Panc1 (cell line): ENCODE data around the gene HDGFL2. TPM values are rescaled to one million over a fixed set of nuclear protein-coding genes. Genes with fewer than 3 reads are reported as not detected.

ENCODE experiments used
- ATAC-seq: fragments of 200-7000 bp; cut with Tn5 transposase; 2 replicates; pipeline ENCODE4 v1.9.1; 2020; ENCODE audit warnings: mild to moderate bottlenecking, moderate library complexity
- BruUV-seq: library from RNA; stranded (reverse); fragments of 400-500 nt; replicated peaks from 2 replicates; lab custom pipeline; 2021; lab: Mats Ljungman, UMichigan
- CTCF ChIA-PET: fragments of 300-600 bp; sonication (Branson Sonifier 250); formaldehyde crosslinking; loops from one replicate; lab custom pipeline; 2022; ENCODE audit warnings: antibody characterized with exemption; lab: Charles Lee
- POLR2A ChIA-PET: fragments of 300-600 bp; sonication (Branson Sonifier 250); formaldehyde crosslinking; loops from one replicate; lab custom pipeline; 2022; ENCODE audit warnings: antibody characterized with exemption; lab: Charles Lee
- DNase-seq: peaks from one replicate; pipeline ENCODE4 v3.0.0-alpha.2; 2010; ENCODE audit warnings: low read depth, low spot score
- H3K27ac ChIP-seq: 2 replicates; pipeline ENCODE4 v1.5.1; 2011; ENCODE audit warnings: mild to moderate bottlenecking, low read length, inconsistent platforms
- H3K27me3 ChIP-seq: fragments of 200-500 bp; sonication (Bioruptor generic); 2 replicates; pipeline ENCODE4 v1.6.0; 2014; ENCODE audit warnings: low read length, inconsistent platforms; ENCODE audit not compliant: control insufficient read depth, insufficient read depth
- H3K36me3 ChIP-seq: fragments of 200-500 bp; sonication (Bioruptor generic); 2 replicates; pipeline ENCODE4 v1.5.1; 2014; ENCODE audit warnings: inconsistent platforms, mild to moderate bottlenecking, low read length, moderate library complexity; ENCODE audit not compliant: control insufficient read depth, insufficient read depth
- H3K4me1 ChIP-seq: 2 replicates; pipeline ENCODE4 v1.5.1; 2011; ENCODE audit warnings: inconsistent platforms, mild to moderate bottlenecking, low read length, moderate library complexity; ENCODE audit not compliant: control insufficient read depth, insufficient read depth
- H3K4me3 ChIP-seq, 2 experiments: 2 replicates each; pipeline ENCODE4 v1.5.1; 2011 to 2012; ENCODE audit warnings: low read depth in 2 of 2, low read length in 2 of 2, mild to moderate bottlenecking in 2 of 2, inconsistent platforms in 1 of 2, moderate library complexity in 1 of 2
- H3K9me3 ChIP-seq: fragments of 200-500 bp; sonication (Bioruptor generic); 2 replicates; pipeline ENCODE4 v1.5.1; 2014; ENCODE audit warnings: low read depth, mild to moderate bottlenecking, inconsistent platforms, low read length, moderate library complexity; ENCODE audit not compliant: control insufficient read depth, insufficient read depth
- POLR2AphosphoS5 ChIP-seq: IDR thresholded peaks from 2 replicates; pipeline ENCODE4 v1.6.1; 2012; ENCODE audit warnings: mild to moderate bottlenecking, low read depth, low read length, moderate library complexity
- SIN3A ChIP-seq: IDR thresholded peaks from 2 replicates; pipeline ENCODE4 v1.6.1; 2012; ENCODE audit warnings: low read depth, mild to moderate bottlenecking, low read length, moderate library complexity, borderline replicate concordance; ENCODE audit not compliant: insufficient read depth
- TCF7L2 ChIP-seq: IDR thresholded peaks from 2 replicates; pipeline ENCODE4 v1.6.1; 2011; ENCODE audit warnings: mild to moderate bottlenecking, low read depth, low read length, inconsistent platforms
- in situ Hi-C: cut with HindIII; loops from 2 replicates; pipeline ENCODE4 v1.10.0; 2016; ENCODE audit warnings: low sequenced_read_pairs, low pct_unique_long_range_greater_than_20kb
- intact Hi-C: fragments of 100-400 bp; cut with micrococcal nuclease; formaldehyde crosslinking; loops from one replicate; pipeline ENCODE4 v1.10.0; 2022; ENCODE audit not compliant: unreplicated experiment
- total RNA-seq: library from RNA; stranded (reverse); gene quantifications from one replicate; pipeline ENCODE4 v1.2.1, GENCODE V29; 2021; ENCODE audit not compliant: unreplicated experiment
- TF ChIP-seq, protein P1 (sequence below): fragments of 450-650 bp; IDR thresholded peaks from 2 replicates; pipeline ENCODE4 v1.5.1; 2017; ENCODE audit warnings: mild to moderate bottlenecking
- TF ChIP-seq, protein P2 (sequence below), 2 experiments: IDR thresholded peaks; 2 replicates each; pipeline ENCODE4 v1.6.1; 2011 to 2012; ENCODE audit warnings: low read depth in 2 of 2, control low read depth in 1 of 2, low read length in 1 of 2, mild to moderate bottlenecking in 1 of 2, moderate library complexity in 1 of 2; ENCODE audit not compliant: insufficient read depth in 1 of 2

The HDGFL2 gene
- total RNA-seq, 1 experiment from 2014 or later, result 56.9 TPM

DNA sequence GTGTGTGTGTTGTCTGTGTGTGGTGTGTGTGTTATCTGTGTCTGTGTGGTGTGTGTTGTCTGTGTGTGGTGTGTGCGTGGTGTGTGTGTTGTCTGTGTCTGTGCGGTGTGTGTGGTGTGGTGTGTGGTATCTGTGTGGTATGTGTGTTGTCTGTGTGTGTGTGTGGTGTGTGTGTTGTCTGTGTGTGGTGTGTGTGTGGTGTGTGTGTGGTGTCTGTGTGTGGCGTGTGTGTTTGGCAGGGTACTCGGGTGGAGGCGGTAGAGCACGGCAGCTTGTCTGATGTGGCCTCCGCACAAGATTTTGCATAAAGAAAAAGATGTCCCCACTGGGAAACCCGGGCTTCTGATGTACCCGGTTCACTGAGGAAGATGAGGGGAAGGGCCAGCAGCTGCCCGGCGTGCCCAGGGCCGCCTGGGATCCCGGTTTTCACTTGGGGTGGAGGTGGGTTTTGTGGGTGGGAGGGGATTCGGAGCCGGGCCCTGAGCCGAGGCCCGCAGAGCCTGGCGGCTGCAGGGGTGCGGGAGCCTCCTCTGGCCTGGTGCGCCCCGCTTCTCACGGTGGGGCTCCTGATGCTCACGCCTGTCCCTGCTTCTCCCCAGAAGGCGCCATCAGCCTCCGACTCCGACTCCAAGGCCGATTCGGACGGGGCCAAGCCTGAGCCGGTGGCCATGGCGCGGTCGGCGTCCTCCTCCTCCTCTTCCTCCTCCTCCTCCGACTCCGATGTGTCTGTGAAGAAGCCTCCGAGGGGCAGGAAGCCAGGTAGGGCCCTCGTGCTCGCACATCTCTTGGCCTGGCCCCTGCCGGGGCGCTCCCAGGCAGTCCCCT is 21.2 kb downstream of the HDGFL2 start:
- Histone ChIP-seq H3K27me3 (no peaks in the 10 kb centered on the region), H3K4me1 (no peaks in the 10 kb centered on the region), H3K4me3 (no peak overlapping the region), H3K9me3 (no peaks in the 10 kb centered on the region), H3K27ac (no peak overlapping the region), H3K36me3 (no peaks in the 10 kb centered on the region)
- TF ChIP-seq, protein P1, sequence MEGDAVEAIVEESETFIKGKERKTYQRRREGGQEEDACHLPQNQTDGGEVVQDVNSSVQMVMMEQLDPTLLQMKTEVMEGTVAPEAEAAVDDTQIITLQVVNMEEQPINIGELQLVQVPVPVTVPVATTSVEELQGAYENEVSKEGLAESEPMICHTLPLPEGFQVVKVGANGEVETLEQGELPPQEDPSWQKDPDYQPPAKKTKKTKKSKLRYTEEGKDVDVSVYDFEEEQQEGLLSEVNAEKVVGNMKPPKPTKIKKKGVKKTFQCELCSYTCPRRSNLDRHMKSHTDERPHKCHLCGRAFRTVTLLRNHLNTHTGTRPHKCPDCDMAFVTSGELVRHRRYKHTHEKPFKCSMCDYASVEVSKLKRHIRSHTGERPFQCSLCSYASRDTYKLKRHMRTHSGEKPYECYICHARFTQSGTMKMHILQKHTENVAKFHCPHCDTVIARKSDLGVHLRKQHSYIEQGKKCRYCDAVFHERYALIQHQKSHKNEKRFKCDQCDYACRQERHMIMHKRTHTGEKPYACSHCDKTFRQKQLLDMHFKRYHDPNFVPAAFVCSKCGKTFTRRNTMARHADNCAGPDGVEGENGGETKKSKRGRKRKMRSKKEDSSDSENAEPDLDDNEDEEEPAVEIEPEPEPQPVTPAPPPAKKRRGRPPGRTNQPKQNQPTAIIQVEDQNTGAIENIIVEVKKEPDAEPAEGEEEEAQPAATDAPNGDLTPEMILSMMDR, result no peak
- TF ChIP-seq, protein P2, sequence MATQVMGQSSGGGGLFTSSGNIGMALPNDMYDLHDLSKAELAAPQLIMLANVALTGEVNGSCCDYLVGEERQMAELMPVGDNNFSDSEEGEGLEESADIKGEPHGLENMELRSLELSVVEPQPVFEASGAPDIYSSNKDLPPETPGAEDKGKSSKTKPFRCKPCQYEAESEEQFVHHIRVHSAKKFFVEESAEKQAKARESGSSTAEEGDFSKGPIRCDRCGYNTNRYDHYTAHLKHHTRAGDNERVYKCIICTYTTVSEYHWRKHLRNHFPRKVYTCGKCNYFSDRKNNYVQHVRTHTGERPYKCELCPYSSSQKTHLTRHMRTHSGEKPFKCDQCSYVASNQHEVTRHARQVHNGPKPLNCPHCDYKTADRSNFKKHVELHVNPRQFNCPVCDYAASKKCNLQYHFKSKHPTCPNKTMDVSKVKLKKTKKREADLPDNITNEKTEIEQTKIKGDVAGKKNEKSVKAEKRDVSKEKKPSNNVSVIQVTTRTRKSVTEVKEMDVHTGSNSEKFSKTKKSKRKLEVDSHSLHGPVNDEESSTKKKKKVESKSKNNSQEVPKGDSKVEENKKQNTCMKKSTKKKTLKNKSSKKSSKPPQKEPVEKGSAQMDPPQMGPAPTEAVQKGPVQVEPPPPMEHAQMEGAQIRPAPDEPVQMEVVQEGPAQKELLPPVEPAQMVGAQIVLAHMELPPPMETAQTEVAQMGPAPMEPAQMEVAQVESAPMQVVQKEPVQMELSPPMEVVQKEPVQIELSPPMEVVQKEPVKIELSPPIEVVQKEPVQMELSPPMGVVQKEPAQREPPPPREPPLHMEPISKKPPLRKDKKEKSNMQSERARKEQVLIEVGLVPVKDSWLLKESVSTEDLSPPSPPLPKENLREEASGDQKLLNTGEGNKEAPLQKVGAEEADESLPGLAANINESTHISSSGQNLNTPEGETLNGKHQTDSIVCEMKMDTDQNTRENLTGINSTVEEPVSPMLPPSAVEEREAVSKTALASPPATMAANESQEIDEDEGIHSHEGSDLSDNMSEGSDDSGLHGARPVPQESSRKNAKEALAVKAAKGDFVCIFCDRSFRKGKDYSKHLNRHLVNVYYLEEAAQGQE (IDR thresholded peaks at IDR 0.05; ENCODE audit: insufficient read depth in 1 of 2, low read depth in 2 of 2, low read length in 1 of 2), result no peak
- TF ChIP-seq POLR2AphosphoS5 (no peak), TCF7L2 (no peak), SIN3A (no peak)
- intact Hi-C loops (no loop called here), in situ Hi-C loops (no loop called here)
- POLR2A ChIA-PET, result no interaction called here
- no peak for ATAC-seq
- CTCF ChIA-PET, result no interaction called here
- BruUV-seq, result no TSS peak
- no peak for DNase-seq

DNA sequence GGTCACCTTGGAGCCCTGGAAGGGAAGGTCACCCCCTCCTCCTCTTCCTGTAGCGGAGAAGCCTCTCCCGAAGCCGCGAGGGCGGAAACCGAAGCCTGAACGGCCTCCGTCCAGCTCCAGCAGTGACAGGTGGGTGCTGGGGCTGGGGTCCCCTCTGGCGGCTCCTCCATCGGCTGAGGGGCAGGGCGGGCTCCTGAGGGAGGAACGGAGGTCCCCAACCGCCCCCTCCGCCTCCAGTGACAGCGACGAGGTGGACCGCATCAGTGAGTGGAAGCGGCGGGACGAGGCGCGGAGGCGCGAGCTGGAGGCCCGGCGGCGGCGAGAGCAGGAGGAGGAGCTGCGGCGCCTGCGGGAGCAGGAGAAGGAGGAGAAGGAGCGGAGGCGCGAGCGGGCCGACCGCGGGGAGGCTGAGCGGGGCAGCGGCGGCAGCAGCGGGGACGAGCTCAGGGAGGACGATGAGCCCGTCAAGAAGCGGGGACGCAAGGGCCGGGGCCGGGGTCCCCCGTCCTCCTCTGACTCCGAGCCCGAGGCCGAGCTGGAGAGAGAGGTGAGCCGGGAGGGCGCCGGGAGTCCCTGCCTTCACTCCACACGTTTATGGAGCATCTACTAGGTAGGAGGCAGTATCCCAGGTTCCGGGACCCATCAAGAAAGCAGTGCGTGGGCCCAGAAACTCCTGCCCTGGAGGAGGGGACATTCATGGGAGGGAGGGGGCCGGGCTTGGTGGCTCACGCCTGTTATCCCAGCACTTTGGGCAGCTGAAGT is 22.0 kb downstream of the HDGFL2 start:
- Histone ChIP-seq H3K9me3 (no peaks in the 10 kb centered on the region), H3K4me1 (no peaks in the 10 kb centered on the region), H3K27me3 (no peaks in the 10 kb centered on the region), H3K36me3 (no peaks in the 10 kb centered on the region), H3K27ac (no peak overlapping the region), H3K4me3 (no peak overlapping the region)
- ChIA-PET POLR2A (no interaction called here), CTCF (no interaction called here)
- no peak for ATAC-seq
- BruUV-seq, result TSS peak; percentile 71
- intact Hi-C loops (no loop called here), in situ Hi-C loops (no loop called here)
- DNase-seq, result no peak
- TF ChIP-seq POLR2AphosphoS5 (no peak), TCF7L2 (no peak), SIN3A (no peak)
- TF ChIP-seq, protein P2 (IDR thresholded peaks at IDR 0.05; ENCODE audit: insufficient read depth in 1 of 2, low read depth in 2 of 2, low read length in 1 of 2), result no peak
- TF ChIP-seq, protein P1, result no peak
